HT-29 (cell line): ENCODE results near the gene FHOD1. TPM values are rescaled to one million over a fixed set of nuclear protein-coding genes. Genes with fewer than 3 reads are reported as not detected.

ENCODE experiments used
- DNase-seq: peaks from one replicate; pipeline ENCODE4 v3.0.0-alpha.2; 2015; ENCODE audit warnings: low spot score
- total RNA-seq: library from RNA; depleted of rRNA; stranded (reverse); fragments of >200 nt; shearing (Covaris generic); gene quantifications from 2 replicates; pipeline ENCODE4 v1.2.3, GENCODE V29; 2014

FHOD1 gene
- total RNA-seq, 1 experiment from 2014 or later = 57.7 TPM

GRCh38 chr16:67277999-67278772 is 30.9 kb upstream of the FHOD1 start:
- no peak for DNase-seq

GRCh38 chr16:67277294-67277998 is 30.2 kb upstream of the FHOD1 start:
- peak; percentile 67 for DNase-seq

GRCh38 chr16:67275321-67275720 is 28.0 kb upstream of the FHOD1 start:
- no peak for DNase-seq

DNA sequence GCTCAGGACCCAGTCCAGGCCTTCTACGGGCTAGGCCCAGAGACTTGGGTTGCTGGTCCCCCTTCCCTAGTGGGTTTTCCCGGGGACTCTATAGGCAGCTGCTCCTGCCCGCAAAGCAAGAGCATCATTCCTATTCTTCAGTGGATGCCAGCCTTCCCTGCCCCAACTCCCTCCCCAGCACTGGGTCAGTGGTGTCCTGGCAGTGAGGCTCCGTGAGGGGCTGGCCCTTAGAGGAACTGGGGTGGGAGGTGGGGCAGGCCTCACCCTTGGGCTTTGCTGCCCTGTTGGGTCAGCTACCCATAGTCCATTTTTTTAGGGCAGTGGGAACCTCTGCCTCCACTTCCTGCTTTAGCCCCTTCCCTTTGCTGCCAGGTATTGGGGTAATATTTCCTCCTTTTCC is 24.2 kb upstream of the FHOD1 start:
- DNase-seq = no peak

DNA sequence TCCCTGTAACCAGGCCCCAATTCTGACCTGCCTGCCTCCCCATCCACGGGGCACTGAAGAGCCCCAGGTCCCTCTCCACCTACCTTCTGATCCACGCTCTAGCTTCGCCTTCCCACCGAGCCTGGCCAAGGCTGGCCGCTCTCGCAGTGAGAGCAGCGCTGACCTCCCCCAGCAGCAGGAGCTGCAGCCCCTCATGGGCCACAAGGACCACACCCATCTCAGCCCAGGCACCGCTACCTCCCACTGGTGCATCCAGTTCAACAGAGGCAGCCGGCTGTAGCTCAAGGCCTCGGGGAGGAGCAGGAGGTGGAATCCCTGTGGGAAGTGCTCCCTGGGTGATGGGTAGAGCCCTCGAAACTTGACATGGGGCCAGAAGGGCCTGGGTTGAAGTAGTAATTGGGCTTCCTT is 23.7 kb upstream of the FHOD1 start:
- no peak for DNase-seq

DNA sequence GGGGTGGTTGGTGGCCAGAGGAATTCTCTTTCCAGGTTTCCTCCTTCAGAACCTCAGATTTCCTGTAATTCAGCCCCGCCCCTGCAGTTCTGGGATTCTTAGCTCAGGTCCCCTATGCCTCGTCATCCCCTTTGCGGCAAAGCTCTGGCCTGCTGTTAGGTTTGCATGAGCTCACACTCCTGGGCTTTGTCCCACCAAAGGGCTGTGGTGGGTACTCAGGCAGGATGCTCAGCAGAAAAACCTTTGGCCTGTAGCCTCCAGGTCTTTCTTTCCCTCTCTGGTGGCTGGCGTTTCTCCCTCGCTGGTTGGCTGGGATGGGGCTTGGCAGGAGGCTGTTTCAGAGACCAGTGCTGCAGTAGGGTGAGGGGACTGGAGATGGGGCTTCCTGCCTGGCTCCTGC is 22.5 kb upstream of the FHOD1 start:
- DNase-seq = no peak

DNA sequence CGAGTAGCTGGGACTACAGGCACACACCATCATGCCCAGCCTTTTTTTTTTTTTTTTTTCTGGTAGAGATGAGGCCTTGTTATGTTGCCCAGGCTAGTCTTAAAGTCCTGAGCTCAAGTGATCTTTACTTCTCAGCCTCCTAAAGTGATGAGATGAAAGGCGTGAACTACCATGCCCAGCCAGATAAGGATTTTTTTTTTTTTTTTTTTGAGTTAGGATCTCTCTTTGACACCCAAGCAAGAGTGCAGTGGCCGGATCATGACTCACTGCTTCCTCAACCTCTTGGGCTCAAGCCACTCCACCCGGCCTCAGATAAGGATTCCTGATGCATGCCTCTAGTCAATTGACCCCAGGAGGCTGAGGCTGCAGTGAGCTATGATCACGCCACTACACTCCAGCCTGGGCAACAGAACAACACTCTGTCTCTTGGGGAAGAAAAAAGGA is 20.9 kb upstream of the FHOD1 start:
- DNase-seq = peak; percentile 50

GRCh38 chr16:67265834-67266233 is 18.6 kb upstream of the FHOD1 start:
- no peak for DNase-seq

- DNase-seq = no peak
Measured at GRCh38 chr16:67264866-67265265, 17.6 kb upstream of the FHOD1 start.

DNA sequence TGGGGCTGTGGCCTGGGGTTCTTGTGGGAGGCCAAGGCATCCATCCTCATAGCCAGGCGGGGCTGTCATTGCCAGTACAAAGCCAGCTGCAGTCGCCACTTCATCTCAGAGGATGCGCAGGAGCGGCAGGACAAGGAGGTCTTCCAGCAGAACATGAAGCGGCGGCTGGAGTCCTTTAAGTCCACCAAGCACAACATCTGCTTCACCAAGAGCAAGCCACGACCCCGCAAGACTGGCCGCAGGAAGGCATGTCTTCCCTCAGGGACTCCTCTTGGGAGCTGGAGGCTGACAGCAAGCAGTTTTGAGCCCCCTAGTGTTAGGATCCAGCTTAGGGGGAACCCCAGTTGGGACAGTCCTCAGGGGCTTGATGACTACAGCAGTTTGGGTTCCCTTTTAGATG is 17.0 kb upstream of the FHOD1 start:
- no peak for DNase-seq

GRCh38 chr16:67263201-67263600 is 15.9 kb upstream of the FHOD1 start:
- DNase-seq = no peak

GRCh38 chr16:67260426-67261063 is 13.3 kb upstream of the FHOD1 start:
- DNase-seq = peak; percentile 72

DNA sequence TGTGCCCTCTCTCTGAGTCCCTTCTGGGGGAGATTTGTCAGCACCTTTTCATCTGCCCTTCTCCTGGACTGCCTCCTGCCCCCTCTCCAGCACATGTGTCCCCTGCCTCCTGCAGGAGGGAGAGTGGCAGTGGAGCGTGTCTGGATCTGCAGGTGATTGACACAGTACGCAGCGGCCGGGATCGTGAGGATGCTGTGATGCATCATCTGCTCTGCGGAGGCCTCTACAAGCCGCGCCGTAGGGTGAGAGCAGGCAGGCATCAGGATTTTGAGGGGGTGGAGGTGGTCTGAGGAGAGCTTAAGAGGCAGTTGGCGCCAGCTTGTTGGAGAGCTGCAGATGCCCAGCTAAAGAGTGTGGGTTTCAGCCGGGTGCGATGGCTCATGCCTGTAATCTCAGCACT is 12.4 kb upstream of the FHOD1 start:
- no peak for DNase-seq

- no peak for DNase-seq
Measured at GRCh38 chr16:67258161-67258835, 11.0 kb upstream of the FHOD1 start.

- DNase-seq = no peak
Measured at GRCh38 chr16:67257486-67258160, 10.3 kb upstream of the FHOD1 start.

DNA sequence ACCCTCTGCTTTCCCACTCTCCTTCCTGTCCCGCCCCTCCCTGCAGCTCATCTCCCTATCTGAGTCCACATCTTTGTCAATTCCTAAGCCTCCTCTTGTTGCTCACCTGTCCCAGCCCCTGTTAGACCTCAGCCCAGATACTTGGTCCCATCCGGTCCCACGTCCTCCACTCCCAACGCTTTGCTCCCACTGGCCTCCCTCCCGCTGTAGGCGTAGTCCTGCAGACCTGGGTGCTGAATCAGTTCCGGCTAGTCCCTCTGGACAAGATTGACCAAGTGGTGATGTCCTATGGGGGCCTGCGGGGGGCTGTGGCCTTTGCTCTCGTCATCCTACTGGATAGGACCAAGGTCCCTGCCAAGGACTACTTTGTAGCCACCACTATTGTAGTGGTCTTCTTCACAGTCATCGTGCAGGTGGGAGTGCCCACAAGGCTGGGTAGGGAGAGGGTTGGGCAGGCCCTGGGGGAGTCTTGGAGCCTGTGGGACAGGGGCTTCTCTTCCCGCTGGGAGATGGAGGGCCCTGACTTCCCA is 9.5 kb upstream of the FHOD1 start:
- no peak for DNase-seq

- DNase-seq = no peak
Measured at GRCh38 chr16:67255553-67256221, 8.4 kb upstream of the FHOD1 start.

GRCh38 chr16:67254801-67255552 is 7.7 kb upstream of the FHOD1 start:
- DNase-seq = no peak

DNA sequence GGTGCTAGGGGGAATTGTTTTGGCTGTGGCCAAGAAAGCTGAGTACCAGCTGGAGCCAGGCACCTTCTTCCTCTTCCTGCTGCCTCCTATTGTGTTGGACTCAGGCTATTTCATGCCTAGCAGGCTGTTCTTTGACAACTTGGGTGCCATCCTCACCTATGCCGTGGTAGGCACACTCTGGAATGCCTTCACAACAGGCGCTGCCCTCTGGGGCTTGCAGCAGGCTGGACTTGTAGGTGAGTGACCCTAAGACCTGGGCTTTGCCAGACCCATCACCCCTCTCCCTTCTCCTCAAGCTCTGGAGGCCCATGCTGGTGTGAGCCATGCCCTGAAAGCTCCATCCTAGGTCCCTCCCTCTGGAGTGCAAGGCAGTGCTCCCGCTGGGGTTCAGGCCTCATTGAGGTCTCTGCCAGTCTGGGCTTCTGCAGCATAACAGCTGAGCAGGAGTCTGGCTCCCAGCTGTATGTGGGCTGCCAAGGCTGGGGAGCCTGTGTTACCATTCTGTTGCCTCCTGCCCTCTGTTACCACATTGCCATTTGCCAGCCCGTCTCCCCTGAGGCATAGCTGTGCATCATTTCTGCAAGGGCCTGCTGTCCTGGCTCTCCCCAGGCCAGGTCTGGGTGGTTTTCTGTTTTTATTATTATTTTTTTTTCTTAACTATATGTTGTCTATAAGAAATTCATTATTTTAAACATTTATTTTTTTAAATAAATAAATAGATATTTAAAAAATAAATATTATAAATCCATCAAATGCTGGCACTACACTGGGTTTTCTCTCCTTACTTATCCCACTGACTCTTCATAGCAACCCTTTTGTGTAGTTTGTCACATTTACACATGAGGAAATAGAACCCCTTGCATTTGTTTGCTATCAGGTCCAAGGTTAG is 5.6 kb upstream of the FHOD1 start:
- no peak for DNase-seq
